ENCODE results near the gene SCN2B.
A peak's percentile ranks its signal among the peaks of the same experiment; 100 is the strongest.

The SCN2B gene

DNA sequence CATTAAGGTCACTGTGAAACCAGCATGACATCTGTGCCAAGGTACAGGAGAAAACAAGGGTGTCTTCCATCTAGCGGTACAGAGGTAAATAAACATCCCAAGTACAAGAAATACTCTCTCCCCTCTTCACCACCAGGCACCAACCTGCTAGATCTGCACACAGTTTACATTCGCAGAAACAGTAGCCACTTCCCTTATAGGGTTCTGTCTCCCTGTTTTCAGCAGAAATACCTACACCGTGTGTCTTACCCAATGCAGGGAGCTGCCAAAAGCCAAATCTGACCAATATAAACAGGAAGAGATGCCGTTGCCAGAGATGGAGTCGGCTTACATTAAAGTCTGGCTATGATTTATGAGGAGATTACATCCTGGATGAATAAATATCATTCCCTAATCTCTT lies 25.0 kb downstream of the SCN2B start:
- peak; percentile 13 for DNase-seq

DNA sequence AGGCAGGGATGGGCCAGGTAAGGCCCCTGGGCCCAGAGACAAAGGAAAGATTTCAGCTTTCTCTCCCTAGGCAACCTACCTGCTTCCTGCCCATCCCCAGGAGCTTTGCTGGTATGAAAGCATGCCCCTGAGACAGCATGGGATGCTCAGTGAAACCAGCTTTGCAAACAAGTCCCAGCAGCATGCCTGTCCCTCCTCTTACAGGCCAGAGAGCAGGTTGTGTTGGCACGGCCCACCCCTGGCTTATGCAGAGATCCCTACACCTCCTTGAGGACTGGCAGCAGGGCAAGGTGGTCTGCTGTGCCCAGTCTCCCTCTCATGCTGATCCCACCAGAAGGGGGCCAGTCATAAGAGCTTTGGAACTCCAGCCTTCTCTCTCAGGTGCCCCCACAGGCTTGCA lies 26.9 kb downstream of the SCN2B start:
- DNase-seq = no peak

DNA sequence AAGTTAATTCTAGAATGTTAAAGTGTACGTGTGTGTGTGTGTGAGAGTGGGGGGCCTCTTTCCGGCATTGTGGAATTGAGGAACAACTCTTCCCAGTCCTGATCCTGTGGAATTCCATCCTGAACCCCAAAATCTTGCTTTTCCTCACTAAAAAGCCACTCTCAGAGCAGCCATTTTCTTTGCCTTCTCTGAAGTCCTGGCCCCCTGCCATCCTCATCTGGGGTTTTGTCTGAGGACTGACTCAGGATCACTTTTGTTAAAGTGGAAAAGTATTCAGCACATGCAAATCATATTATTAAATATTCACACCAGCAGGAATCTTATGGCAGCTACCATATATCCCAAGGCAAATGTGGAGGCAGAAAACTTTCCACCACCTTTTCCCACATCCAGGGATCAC lies 27.6 kb downstream of the SCN2B start:
- DNase-seq = no peak

DNA sequence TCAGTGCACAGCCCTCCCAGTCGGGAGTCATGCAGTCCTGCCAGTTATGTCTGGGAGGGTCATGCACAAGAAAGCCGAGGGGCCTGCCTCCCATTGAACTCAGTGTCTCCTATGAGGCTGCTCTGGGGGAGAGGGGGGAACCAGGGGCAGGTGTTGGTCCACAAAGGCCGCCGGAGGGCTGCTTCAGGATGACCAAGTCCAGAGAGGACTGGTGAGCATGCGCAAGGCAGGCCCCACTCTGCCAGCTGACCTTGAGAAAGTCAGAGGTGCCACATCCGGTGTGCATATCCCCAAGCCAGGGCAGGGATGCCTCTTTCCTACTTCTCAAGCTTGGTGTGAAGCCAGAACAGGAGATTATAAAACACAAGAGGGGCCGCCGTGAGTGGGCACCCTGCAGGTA lies 28.2 kb downstream of the SCN2B start:
- DNase-seq = no peak

DNA sequence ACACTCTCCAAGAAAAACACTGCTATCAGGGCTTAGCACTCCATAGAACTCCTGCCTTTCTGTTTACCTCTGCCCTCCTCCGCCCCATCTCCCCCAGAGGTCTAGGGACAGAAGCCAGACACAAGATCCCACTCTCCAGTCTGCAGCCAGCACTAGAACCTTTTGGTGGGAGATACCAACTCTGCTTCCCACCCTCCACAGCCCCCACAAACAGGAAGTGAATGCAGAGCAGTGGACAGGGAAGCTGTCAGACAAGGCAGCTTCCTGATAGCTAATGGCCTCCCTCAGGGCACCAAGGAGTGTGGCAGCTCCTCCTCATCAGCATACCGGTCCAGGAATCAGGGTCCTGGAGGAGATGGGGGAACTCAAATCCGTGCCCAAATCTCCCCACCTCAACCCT lies 28.9 kb downstream of the SCN2B start:
- no peak for DNase-seq

DNA sequence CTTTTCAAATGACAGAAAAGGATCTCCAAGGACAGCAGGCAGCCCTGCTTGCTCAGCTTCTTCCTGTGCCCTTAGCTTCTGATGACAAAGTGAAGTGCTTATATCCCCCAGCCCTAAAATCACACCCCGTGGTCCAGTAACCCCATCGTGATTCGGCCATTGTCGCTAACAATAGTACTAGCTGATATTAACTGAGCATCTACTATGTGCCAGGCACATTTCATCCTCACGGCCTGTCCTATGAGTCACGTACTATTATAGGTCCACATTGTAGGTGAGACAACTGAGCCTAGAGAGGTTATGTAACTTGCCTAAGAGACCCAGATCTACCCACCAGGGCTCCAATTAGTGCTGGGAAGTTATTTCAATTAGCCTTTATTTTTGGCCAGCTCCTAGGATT lies 29.9 kb downstream of the SCN2B start:
- DNase-seq = no peak

DNA sequence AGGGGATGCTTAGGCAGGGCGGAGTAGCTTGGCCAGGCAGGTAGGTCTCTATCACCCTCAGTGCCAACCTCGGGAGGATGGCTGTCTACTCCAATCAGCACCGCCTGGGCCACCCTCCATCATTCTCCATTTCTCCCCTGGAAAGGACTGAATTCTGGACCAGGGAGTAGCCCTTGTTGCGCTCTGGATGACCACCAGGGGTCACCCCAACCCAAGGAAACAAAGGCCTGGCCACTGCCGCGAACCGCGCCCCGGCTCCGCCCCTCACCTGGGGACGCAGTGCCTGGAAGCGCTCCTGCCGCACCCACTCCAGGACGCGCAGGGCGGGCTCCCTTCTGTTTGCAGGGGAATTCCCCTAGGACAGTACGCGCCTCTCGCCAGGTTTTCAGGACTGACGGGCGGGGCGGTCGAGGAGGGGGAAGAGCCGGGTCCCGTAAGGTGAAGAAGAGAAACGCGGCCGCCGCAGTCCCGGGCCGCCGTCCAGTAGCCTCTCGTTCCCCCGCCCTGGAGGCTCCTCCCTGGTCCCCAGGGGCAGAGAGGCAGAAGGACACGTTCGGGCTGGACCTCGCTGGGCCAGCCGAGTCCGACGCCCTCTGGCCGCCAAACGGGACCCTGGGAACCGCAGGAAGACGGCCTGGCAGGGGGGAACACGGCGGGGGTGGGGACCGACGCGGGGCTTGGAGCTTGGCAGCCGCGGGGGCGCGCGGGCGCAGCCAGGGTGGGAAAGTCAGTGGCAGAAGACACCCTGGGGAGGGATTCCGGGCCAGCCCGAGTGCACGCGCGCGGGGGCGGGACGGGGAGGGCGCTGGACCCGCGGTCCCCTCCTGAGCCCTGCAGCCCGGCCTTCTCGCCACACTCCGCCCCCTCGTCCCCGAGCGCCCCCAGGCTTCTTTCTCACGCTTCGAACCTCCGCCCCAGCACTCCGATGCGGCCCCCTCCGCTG lies 30.9 kb downstream of the SCN2B start:
- peak; percentile 92 for DNase-seq

DNA sequence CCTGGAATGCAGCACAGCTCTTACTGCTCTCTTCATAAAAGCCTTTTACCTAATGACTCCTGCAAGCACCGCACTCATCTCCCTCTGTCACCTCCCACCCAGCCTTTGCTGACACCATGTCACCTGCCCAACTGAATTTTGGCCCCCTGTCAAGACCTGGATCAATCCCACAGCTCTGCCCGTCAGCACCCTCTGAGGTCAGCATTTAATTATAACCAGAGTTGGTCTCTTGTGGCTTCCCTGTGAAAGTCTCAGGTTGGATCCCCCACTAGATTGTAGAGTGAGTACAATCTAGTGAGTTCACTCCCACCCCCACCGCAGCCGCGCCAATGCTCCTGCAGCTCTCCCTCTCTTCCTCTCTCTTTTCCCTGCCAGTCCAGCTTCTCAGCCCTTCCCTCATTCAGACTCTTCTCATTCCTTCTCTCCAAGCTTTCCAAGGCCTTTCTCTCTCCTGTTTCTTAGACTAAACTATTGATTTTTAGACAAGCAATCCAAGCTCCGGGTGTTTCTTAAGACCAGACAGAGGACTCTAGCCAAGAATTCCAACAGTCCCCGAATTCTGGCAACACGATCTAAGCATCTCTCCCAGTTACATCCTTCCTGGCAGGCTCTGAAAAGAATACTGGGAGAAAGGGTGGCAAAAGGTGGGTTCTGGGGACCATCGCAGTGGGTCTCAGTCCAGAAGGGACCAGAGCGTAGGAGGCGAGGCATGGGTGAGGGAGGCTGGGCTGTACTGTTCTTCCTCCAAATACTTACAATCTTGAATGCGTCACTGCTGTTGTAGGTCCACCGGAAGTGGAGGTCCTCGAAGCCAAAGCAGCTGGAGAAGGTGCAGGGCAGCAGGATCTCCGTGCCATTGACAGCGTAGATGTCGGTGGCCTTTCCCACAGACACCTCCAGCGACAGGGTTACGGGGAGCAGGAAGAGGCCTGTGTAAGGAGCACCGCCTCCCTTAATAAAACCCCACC lies 31.9 kb downstream of the SCN2B start:
- no peak for DNase-seq

DNA sequence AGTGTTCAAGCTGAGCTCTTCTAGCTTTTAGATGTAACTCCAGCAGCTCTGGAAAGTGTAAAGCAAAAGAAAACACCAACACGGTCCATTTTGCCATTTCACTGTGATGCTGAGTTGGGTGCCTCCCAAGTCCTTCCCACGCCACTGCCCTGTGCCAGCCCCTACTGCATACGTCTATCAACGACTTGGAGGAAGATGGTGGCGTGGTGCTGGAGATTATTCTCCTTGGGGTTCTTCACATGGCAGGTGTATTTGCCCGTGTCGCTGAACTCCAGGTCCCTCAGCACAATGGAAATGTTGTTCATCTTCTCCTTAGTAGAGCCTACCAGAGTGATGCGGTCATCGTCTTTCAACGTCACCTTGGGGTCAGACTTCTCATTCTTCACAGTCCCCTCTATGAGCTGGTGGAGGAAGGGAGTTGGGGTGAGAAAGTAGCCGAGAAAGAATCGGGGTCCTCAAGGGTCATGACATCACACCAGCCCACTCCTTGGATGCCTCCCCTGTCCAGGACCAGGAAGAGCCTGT lies 32.7 kb downstream of the SCN2B start:
- no peak for DNase-seq

DNA sequence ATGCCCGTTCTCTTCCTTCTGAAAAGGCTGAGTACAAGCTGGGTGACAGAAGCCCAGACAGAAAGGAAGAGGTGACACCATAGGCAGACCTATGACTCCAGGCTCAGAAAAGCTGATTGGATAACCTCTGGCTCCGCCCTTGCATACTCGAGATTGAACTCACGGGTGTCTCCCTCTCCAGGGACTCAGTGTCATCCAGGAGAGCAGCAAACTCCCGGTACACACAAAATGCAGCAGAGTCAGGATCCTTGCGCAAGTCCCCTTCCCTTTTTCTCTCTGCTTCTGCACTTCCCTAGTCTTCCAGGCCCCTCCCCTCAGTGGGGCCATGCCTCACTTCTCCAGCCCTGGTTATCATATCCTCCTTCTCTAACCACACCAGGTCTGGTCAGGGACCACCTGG lies 33.6 kb downstream of the SCN2B start:
- DNase-seq = peak; percentile 62

DNA sequence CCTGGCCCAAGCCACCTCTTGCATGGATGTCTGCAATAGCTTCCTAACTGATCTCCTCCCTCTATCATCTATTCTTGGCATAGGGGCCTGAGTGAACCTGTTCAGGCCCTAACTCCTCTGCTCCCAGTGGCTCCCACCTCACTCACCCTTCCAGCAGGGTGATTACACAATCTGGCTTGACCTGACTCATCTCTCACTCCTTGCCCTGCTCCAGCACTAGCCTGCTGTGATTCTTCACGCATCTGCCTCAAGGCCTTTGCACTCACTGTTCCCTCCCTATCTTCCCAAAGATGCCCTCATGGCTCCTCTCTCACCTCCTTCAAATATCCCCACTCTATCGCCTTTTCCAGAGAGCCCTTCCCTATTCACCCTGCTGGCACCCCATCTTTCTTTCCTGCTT lies 34.4 kb downstream of the SCN2B start:
- no peak for DNase-seq

DNA sequence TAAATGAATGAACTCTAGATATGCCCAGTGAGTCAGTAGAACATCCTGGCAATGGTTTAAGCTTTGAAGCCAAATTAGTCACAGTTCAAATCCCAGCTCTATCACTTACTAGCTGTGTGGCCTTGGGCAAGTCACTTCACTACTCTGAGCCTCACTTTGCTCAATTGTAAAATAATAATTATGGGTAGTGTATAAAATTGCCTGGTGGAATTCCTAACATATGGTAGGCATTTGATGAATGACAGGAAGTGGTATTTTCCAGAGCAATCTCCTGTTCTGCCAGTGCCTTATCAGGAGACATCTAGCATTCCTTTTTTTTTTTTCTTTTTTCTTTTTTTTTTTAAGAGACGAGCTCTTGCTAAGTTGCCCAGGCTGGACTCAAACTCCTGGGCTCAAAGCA lies 36.9 kb downstream of the SCN2B start:
- no peak for DNase-seq

DNA sequence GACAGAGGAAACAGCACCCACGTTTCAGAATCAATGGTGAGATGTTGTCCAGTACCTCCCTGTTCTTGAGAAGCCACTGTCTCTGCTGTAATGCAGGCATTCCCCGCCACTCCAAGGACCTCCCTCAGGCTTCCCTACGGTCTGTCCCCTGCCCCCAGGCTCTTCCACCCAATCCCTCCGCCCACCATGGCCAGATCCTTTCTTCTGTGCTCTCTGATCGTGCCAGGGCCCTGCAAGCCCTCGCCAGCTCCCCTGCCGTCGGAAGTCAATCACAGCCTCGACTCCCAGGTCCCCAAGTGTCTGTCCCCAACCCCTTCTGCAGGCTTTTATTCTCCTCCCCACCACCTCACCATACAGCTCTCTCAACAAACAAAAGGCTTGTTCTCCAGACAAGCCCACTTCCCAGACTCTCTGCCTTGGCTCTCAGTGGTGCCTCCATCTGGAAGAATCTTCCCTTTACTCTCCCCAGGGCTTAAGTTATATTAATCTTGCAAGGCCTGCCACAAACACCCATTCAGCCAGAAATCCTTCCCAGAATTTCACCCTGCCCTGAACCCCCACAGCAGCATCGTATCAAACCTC lies 37.5 kb downstream of the SCN2B start:
- no peak for DNase-seq

DNA sequence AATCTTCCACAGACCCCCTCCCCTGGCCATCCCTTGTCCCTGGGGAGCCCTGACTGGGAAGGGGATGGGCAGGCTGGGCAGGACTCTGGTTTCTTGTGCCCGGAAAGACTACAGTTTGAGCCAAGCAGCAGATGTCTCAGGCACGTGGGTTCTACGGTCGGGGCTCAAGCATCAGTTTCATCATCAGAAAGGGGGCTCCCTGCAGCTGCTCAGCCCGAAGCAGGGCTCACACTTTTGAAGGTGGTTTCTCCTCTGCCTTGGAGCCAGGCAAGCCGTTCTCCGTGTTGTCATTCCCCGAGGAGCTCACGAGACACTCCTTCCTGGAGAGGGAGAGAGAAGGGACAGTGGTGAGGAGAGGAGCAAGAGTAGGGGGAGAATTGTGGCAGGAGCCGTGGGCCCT lies 39.6 kb downstream of the SCN2B start:
- no peak for DNase-seq

DNA sequence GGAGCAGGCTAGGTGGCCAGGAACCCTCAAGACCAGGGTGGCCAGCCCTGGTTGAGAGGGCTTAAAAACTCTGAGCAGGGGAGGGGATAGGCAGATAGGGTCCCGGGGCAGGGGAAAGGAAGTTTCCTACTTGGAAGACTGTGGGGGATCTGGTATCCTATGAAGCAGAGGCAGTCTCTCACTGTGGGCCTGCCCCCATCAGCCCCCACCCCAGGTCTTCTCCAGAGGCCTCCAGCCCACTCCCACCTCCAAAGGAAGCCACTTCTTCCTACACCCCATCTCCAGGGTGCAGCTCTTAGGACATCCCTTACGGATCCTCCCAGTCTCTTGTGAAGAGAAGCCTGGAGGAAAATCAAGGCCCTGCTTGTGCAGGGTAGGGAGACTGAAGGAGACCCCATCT lies 40.1 kb downstream of the SCN2B start:
- no peak for DNase-seq

DNA sequence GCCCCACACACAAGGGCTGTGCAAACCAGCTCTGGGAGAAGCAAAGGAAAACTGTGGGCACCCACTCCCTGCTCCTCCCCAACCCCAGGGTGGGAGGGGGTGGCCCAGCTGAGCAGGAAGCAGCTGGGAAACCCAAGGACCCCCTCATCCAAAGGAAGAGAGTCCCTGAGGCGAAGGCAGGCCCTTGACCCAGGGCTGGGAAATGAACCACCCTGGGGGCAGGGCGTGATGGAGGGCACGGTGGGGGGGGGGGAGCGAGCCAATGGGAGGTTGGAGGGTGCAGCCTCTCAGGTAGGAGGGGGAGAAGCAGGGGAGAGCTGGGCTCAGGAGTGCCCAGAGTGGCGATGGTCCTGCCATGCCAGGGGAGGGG lies 40.7 kb downstream of the SCN2B start:
- DNase-seq = no peak

DNA sequence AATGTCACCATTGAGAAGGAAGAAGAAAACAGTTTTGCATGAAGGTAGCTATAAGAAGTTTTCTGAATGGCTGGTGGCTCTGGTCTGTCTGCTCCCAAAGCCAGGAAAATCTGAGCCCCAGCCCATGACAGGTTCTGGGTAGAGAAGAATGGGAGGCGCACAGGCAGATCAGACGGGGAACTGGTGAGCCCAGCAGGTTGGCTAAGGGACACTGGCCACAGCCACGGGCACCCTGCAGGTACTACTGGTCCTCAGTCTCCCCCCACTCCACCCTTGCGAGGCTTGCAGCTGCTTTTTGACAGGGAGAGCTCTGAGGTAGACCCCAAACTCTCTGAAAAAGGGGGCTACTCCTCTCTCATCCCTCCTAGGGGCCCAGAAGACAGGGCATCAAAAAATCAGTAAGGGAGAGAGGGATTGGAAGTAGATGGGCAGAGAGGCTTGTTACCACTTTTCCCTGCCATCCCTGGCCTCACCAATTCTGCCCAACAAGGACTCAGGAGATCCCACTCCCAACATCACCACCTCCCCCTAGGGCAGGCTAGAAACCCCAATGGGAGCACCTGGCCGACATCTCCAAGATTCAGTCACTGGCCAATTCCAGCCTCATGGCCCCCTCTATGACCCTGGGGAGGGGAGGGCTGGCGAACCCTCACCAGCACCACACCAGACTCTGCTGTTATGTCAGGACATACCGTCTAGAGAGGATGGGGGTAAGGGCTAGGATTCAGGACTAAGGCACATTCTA lies 41.2 kb downstream of the SCN2B start:
- DNase-seq = no peak

DNA sequence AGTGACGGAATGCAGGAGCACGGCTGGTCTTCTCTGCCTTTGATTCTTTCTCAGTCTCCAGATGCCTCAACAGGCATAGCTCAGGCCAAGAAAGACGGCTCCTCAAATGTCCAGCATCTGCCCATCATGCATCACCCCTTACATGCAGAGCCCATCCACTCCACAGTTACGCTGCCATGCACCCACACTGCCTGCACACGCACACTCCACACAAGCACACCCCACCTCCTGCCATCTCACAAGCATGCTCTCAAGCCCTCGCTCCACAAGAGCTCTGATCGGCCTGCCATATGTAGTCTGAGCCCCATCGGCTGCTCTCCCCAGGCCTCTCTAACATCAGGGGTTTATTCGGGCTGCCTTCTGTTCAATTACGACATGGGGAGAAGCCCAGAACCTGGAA lies 42.6 kb downstream of the SCN2B start:
- DNase-seq = no peak

DNA sequence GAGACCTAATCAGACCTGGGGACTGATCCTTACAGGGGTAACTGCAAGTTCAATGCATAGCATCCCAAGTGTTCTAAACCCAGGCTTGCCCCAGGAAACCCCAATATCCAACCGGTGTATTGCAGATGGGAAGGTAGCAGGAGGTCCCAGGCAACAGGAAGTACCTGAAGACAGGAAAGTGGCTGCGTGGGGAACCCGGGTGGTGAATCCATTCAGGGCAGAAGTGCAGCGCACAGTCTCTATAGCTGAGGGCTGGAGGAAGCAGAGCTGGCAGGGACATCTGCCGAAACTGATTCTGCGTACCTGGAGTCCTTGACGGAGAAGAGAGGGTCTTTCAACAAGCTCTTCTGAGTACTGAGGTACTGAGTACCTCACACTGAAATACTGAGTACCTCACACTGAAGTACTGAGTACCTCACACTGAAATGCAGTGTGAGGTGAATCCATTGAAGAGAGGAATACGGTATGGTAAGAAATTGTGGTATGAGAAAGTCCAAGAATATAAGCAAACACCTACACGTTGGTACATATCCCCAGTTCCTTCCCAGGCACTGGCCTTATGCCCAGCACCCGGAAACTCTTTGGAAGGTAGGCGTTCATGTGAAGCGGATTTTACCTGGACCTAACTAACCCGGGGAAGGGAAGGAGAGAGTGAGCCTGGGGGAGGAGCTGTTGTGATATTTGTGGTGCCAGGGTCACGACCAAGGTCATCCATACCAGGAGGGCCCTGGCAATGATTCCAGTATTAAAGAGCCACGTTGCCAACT lies 43.9 kb downstream of the SCN2B start:
- no peak for DNase-seq

DNA sequence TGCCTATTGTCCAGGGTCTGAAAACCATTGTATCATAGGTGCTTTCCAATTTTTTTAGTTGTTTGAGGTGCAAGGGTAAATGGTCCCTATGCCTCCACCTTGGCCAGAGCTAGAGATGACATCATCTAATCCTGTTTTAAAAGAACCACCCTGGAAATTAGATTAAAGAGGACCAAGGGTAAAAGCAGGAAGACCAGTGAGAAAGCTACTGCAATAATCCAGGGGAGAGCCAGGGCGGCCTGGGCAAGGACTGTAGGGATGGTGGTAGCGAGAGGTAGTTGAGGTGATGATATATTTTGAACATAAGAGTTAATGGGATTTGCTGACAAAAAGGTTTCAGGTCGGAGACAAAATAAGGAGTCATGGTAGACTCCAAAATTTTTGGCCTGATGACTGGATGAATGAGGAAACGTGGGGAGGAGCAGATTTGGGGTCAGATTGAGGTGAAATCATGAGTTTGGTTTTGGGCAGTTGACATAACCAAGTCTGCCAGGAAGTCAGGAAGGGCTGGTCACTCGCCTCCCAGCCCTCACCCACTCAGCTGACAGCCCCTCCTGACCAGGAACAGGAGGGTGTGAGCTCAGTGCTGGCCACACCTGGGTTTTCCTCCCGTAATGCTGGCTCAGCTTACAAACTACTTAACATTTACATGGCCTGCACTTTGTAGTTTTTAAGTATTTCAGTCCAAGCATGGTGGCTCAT lies 46.8 kb downstream of the SCN2B start:
- DNase-seq = no peak

Data from NCI-H510A treated with DMSO at 0.1 percent for 48 hours (cell line).